HepG2 (cell line): ENCODE measurements around the gene FMOD. TPM values are rescaled to one million over a fixed set of nuclear protein-coding genes. Genes with fewer than 3 reads are reported as not detected.

Source experiments
- ATAC-seq: fragments of 200-7000 bp; cut with Tn5 transposase; 3 replicates; pipeline ENCODE4 v1.9.1; 2020; ENCODE audit warnings: mild to moderate bottlenecking, moderate library complexity
- BruUV-seq: library from RNA; stranded (reverse); fragments of 400-500 nt; replicated peaks from 2 replicates; lab custom pipeline; 2021; lab: Mats Ljungman, UMichigan
- CTCF ChIA-PET: fragments of 300-600 bp; formaldehyde crosslinking; extraction: SDS; loops from one replicate; lab custom pipeline; 2021; ENCODE audit warnings: low total read pairs, inconsistent platforms, low intra/inter-chr PET ratio; lab: Yijun Ruan, JAX
- POLR2A ChIA-PET: fragments of 350-600 bp; sonication (Branson Sonifier 250); formaldehyde crosslinking; loops from one replicate; lab custom pipeline; 2020; ENCODE audit warnings: antibody characterized with exemption, inconsistent platforms; lab: Yijun Ruan, JAX
- DNase-seq: peaks from one replicate; pipeline ENCODE4 v3.0.0-alpha.2; 2015; ENCODE audit warnings: low spot score
- FAIRE-seq: peaks from 3 replicates; lab custom pipeline; 2011; peaks lifted over from hg19 to GRCh38; lab: Jason Lieb, UNC
- H2AFZ ChIP-seq: one replicate; pipeline ENCODE4 v1.6.1; 2011; ENCODE audit warnings: low read length, inconsistent platforms
- H3K27ac ChIP-seq: fragments of 300-600 bp; 3 replicates; pipeline ENCODE4 v1.8.0; 2011; ENCODE audit warnings: mixed run types, mild to moderate bottlenecking, mixed read lengths, low read length, inconsistent platforms; ENCODE audit not compliant: insufficient read depth; ENCODE audit errors: extremely low read length
- H3K27me3 ChIP-seq, 2 experiments: fragments of 200-600 bp in 1 of 2; 2 replicates in 1 of 2; 3 replicates in 1 of 2; pipeline versions ENCODE4 v1.6.0 to v1.8.0; 2011; ENCODE audit warnings: low read length in 2 of 2, mild to moderate bottlenecking in 2 of 2, moderate library complexity in 2 of 2, inconsistent platforms in 1 of 2; ENCODE audit not compliant: insufficient read depth in 2 of 2, control insufficient read depth in 1 of 2
- H3K36me3 ChIP-seq, 2 experiments: fragments of 200-600 bp in 1 of 2; replicated peaks in 1 of 2; 2 replicates in 1 of 2; 3 replicates in 1 of 2; pipeline versions ENCODE4 v1.5.1 to v1.8.0; 2011; ENCODE audit warnings: low read length in 2 of 2, inconsistent platforms in 1 of 2; ENCODE audit not compliant: insufficient read depth in 2 of 2, control insufficient read depth in 1 of 2
- H3K4me1 ChIP-seq: 2 replicates; pipeline ENCODE4 v1.5.1; 2012; ENCODE audit warnings: low read length, inconsistent platforms; ENCODE audit not compliant: insufficient read depth
- H3K4me2 ChIP-seq: 2 replicates; pipeline ENCODE4 v1.6.0; 2011; ENCODE audit warnings: low read depth, low read length, inconsistent platforms
- H3K4me3 ChIP-seq, 3 experiments: fragments of 200-600 bp in 1 of 3; sonication (generic), shearing (Covaris generic) in 1 of 3; replicated peaks in 1 of 3; 2 replicates each; pipeline ENCODE4 v1.5.1; 2011 to 2016; ENCODE audit warnings: low read length in 3 of 3, inconsistent platforms in 2 of 3, low read depth in 2 of 3, mild to moderate bottlenecking in 2 of 3, control low read depth in 1 of 3, mixed read lengths in 1 of 3; ENCODE audit not compliant: insufficient read depth in 1 of 3
- H3K79me2 ChIP-seq: one replicate; pipeline ENCODE4 v1.6.1; 2011; ENCODE audit warnings: low read length, inconsistent platforms; ENCODE audit not compliant: insufficient read depth
- H3K9ac ChIP-seq: 2 replicates; pipeline ENCODE4 v1.6.0; 2011; ENCODE audit warnings: mild to moderate bottlenecking, low read depth, low read length, inconsistent platforms; ENCODE audit not compliant: insufficient read depth
- H3K9me3 ChIP-seq: 2 replicates; pipeline ENCODE4 v1.5.1; 2012; ENCODE audit warnings: mild to moderate bottlenecking, low read length
- H4K20me1 ChIP-seq: 2 replicates; pipeline ENCODE4 v1.6.0; 2011; ENCODE audit warnings: inconsistent platforms, mild to moderate bottlenecking, low read length, moderate library complexity; ENCODE audit not compliant: insufficient read depth
- AGO2 ChIP-seq: fragments of 200-400 bp; formaldehyde crosslinking; optimal IDR thresholded peaks from 2 replicates; pipeline ENCODE3; 2017; ENCODE audit warnings: mild to moderate bottlenecking, low read depth, low read length, moderate library complexity
- ATF7 ChIP-seq, 2 experiments: fragments of 450-650 bp in 1 of 2; sonication (generic) in 1 of 2; formaldehyde crosslinking in 1 of 2; IDR thresholded peaks; 2 replicates each; pipeline versions ENCODE4 v1.4.0 to v1.6.1; 2016 to 2020; ENCODE audit warnings: antibody characterized with exemption in 1 of 2, mild to moderate bottlenecking in 1 of 2, missing genetic modification reagents in 1 of 2
- ERF ChIP-seq: IDR thresholded peaks from 2 replicates; pipeline ENCODE4 v1.6.1; 2018; ENCODE audit warnings: missing biosample characterization, missing genetic modification reagents
- GATA4 ChIP-seq: sonication (generic); IDR thresholded peaks from 2 replicates; pipeline ENCODE4 v1.6.1; 2016; ENCODE audit warnings: antibody characterized with exemption, low read depth, borderline replicate concordance
- SRF ChIP-seq: IDR thresholded peaks from 2 replicates; pipeline ENCODE4 v1.6.1; 2011; ENCODE audit warnings: mild to moderate bottlenecking, low read depth, low read length, moderate library complexity
- ZFP1 ChIP-seq: IDR thresholded peaks from 2 replicates; pipeline ENCODE4 v1.6.1; 2016
- ZNF33A ChIP-seq: sonication (generic); formaldehyde crosslinking; IDR thresholded peaks from 2 replicates; pipeline ENCODE4 v1.5.1; 2020; ENCODE audit warnings: missing genetic modification reagents, mild to moderate bottlenecking, moderate library complexity, borderline replicate concordance
- ZNF891 ChIP-seq: sonication (generic); formaldehyde crosslinking; IDR thresholded peaks from 2 replicates; pipeline ENCODE4 v1.5.0; 2020; ENCODE audit warnings: mild to moderate bottlenecking, missing genetic modification reagents
- WGBS: methylation state at CpG from one replicate; pipeline ENCODE4 v1.1.6; 2017; ENCODE audit warnings: low lambda C conversion rate; 5-methylcytosine and 5-hydroxymethylcytosine counted together
- in situ Hi-C: cut with HindIII; loops from 2 replicates; pipeline ENCODE4 v1.10.0; 2017; ENCODE audit warnings: low pct_unique_long_range_greater_than_20kb; ENCODE audit not compliant: extremely low pct_ligation_motif_present
- intact Hi-C: fragments of 100-400 bp; cut with micrococcal nuclease; formaldehyde crosslinking; loops from one replicate; pipeline ENCODE4 v1.10.0; 2022; ENCODE audit not compliant: unreplicated experiment
- polyA plus RNA-seq, 8 experiments: library from polyadenylated mRNA; depleted of rRNA in 3 of 8; stranded (reverse) in 7 of 8; unstranded in 1 of 8; fragments of >200 nt; fragmentation: Illumina TruSeq in 4 of 8; extraction: Trizol in 4 of 8; gene quantifications; 2 replicates each; pipeline versions ENCODE4 v1.2.1 to v1.2.3, GENCODE V29; 2011 to 2016; ENCODE audit warnings: low read depth in 4 of 8, missing spikeins in 1 of 8, mixed read lengths in 1 of 8; ENCODE audit not compliant: insufficient read depth in 1 of 8
- total RNA-seq, 5 experiments: library from RNA; depleted of rRNA; stranded (reverse); fragments of >200 nt; fragmentation: Illumina TruSeq; extraction: Trizol; gene quantifications; 2 replicates each; pipeline ENCODE4 v1.2.3, GENCODE V29; 2016; ENCODE audit warnings: low read depth in 1 of 5
- TF ChIP-seq, protein P1 (sequence below): IDR thresholded peaks from 2 replicates; pipeline ENCODE4 v1.6.1; 2018; ENCODE audit warnings: missing genetic modification reagents, mild to moderate bottlenecking, missing compliant biosample characterization
- TF ChIP-seq, protein P2 (sequence below), 2 experiments: sonication (generic) in 1 of 2; formaldehyde crosslinking in 1 of 2; IDR thresholded peaks; 2 replicates each; pipeline versions ENCODE4 v1.4.0 to v1.6.1; 2018 to 2020; ENCODE audit warnings: missing genetic modification reagents in 2 of 2, borderline replicate concordance in 1 of 2, low read depth in 1 of 2, mild to moderate bottlenecking in 1 of 2, missing biosample characterization in 1 of 2
- TF ChIP-seq, protein P3 (sequence below), 2 experiments: sonication (generic) in 1 of 2; formaldehyde crosslinking in 1 of 2; IDR thresholded peaks; 2 replicates each; pipeline versions ENCODE4 v1.5.1 to v1.6.1; 2011 to 2020; ENCODE audit warnings: borderline replicate concordance in 1 of 2, low read depth in 1 of 2, low read length in 1 of 2, mild to moderate bottlenecking in 1 of 2, missing genetic modification reagents in 1 of 2, moderate library complexity in 1 of 2
- TF ChIP-seq, protein P4 (sequence below): sonication (generic); formaldehyde crosslinking; IDR thresholded peaks from 2 replicates; pipeline ENCODE4 v1.5.1; 2020; ENCODE audit warnings: mild to moderate bottlenecking, missing genetic modification reagents, moderate library complexity
- TF ChIP-seq, protein P5 (sequence below): sonication (generic); formaldehyde crosslinking; IDR thresholded peaks from 2 replicates; pipeline ENCODE4 v1.5.0; 2020; ENCODE audit warnings: mild to moderate bottlenecking, missing genetic modification reagents
- TF ChIP-seq, protein P6 (sequence below): sonication (generic); formaldehyde crosslinking; IDR thresholded peaks from 2 replicates; pipeline ENCODE4 v1.9.0; 2021; ENCODE audit warnings: missing genetic modification reagents, borderline replicate concordance

The FMOD gene
- total and polyA plus RNA-seq, 2 of the 13 experiments (the other 11 are each of a cell fraction or from before 2014, with no cell fraction given) = 0.08 TPM; not detected in 1

DNA sequence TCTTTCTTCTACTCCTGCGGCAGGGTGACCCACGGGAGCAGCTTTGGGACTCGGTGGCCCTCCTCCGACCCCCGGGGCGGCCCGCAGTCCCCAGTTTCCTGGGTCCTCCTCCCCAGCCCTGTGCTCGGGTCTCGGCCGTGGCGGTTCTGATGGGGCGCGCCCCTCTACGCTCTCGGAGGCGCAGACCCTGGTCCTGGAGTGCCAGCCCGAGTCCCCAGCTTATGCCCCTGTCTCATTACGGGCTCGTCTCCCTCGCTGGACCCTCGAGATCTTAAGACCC lies 45.2 kb downstream of the FMOD start:
- ChIA-PET CTCF (no interaction called here), POLR2A (interaction anchor here (1.2 to 6.3 kb wide), 5 partner anchors 15 to 33 kb away, joined by 4 to 77 read pairs (median 11); no protein-coding TSS in a partner anchor)
- Histone ChIP-seq H3K9me3 (no peaks in the 10 kb centered on the region), H3K4me1 (peaks cover 43% of the 10 kb centered on the region), H3K4me3 (peak overlapping the region; percentile 70 to 87 (median 71)), H3K79me2 (peaks cover 13% of the 10 kb centered on the region), H3K27me3 (peaks cover 0 to 23% of the 10 kb centered on the region in 2 experiments; a peak in 3 of 5 replicates), H4K20me1 (no peaks in the 10 kb centered on the region), H3K4me2 (peak overlapping the region; percentile 92), H2AFZ (no peak overlapping the region), H3K9ac (peak overlapping the region; percentile 84), H3K27ac (peak overlapping the region; percentile 48), H3K36me3 (peaks cover 0 to 3% of the 10 kb centered on the region in 2 experiments; a peak in 1 of 5 replicates)
- in situ Hi-C loops (no loop called here), intact Hi-C loops (no loop called here)
- FAIRE-seq = no peak
- ATAC-seq = peak; percentile 66
- BruUV-seq = no TSS peak
- DNase-seq = no peak
- WGBS = 0% methylated on average over 1 of the region's 21 CpGs
- TF ChIP-seq ERF = no peak
- TF ChIP-seq, protein P1, sequence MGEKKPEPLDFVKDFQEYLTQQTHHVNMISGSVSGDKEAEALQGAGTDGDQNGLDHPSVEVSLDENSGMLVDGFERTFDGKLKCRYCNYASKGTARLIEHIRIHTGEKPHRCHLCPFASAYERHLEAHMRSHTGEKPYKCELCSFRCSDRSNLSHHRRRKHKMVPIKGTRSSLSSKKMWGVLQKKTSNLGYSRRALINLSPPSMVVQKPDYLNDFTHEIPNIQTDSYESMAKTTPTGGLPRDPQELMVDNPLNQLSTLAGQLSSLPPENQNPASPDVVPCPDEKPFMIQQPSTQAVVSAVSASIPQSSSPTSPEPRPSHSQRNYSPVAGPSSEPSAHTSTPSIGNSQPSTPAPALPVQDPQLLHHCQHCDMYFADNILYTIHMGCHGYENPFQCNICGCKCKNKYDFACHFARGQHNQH (CRISPR knock-in tag) = peak; percentile 7; the same call in 1 of the 2 replicates
- 0 out of 2 replicates have a peak, but pooled peaks have one; percentile 58 for TF ChIP-seq ZNF891
- no peak for TF ChIP-seq GATA4
- TF ChIP-seq, protein P2, sequence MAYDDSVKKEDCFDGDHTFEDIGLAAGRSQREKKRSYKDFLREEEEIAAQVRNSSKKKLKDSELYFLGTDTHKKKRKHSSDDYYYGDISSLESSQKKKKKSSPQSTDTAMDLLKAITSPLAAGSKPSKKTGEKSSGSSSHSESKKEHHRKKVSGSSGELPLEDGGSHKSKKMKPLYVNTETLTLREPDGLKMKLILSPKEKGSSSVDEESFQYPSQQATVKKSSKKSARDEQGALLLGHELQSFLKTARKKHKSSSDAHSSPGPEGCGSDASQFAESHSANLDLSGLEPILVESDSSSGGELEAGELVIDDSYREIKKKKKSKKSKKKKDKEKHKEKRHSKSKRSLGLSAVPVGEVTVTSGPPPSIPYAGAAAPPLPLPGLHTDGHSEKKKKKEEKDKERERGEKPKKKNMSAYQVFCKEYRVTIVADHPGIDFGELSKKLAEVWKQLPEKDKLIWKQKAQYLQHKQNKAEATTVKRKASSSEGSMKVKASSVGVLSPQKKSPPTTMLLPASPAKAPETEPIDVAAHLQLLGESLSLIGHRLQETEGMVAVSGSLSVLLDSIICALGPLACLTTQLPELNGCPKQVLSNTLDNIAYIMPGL (CRISPR knock-in tag; IDR thresholded peaks at IDR 0.05; ENCODE audit: borderline replicate concordance in 1 of 2, low read depth in 1 of 2) = no peak; a peak in 2 of 4 replicates
- TF ChIP-seq, protein P3, sequence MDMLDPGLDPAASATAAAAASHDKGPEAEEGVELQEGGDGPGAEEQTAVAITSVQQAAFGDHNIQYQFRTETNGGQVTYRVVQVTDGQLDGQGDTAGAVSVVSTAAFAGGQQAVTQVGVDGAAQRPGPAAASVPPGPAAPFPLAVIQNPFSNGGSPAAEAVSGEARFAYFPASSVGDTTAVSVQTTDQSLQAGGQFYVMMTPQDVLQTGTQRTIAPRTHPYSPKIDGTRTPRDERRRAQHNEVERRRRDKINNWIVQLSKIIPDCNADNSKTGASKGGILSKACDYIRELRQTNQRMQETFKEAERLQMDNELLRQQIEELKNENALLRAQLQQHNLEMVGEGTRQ (IDR thresholded peaks at IDR 0.05; ENCODE audit: low read depth, low read length) = no peak
- TF ChIP-seq, protein P3 (CRISPR knock-in tag; IDR thresholded peaks at IDR 0.05; ENCODE audit: borderline replicate concordance) = no peak
- TF ChIP-seq, protein P4, sequence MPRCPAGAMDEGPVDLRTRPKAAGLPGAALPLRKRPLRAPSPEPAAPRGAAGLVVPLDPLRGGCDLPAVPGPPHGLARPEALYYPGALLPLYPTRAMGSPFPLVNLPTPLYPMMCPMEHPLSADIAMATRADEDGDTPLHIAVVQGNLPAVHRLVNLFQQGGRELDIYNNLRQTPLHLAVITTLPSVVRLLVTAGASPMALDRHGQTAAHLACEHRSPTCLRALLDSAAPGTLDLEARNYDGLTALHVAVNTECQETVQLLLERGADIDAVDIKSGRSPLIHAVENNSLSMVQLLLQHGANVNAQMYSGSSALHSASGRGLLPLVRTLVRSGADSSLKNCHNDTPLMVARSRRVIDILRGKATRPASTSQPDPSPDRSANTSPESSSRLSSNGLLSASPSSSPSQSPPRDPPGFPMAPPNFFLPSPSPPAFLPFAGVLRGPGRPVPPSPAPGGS (CRISPR knock-in tag) = no peak
- TF ChIP-seq, protein P5, sequence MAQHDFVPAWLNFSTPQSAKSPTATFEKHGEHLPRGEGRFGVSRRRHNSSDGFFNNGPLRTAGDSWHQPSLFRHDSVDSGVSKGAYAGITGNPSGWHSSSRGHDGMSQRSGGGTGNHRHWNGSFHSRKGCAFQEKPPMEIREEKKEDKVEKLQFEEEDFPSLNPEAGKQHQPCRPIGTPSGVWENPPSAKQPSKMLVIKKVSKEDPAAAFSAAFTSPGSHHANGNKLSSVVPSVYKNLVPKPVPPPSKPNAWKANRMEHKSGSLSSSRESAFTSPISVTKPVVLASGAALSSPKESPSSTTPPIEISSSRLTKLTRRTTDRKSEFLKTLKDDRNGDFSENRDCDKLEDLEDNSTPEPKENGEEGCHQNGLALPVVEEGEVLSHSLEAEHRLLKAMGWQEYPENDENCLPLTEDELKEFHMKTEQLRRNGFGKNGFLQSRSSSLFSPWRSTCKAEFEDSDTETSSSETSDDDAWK = no peak
- peak; percentile 77 for TF ChIP-seq AGO2
- no peak for TF ChIP-seq ATF7 (IDR thresholded peaks at IDR 0.05)
- no peak for TF ChIP-seq ATF7 (CRISPR knock-in tag; IDR thresholded peaks at IDR 0.05)
- TF ChIP-seq ZFP1 = no peak
- TF ChIP-seq ZNF33A = no peak
- TF ChIP-seq SRF = no peak
- TF ChIP-seq, protein P6, sequence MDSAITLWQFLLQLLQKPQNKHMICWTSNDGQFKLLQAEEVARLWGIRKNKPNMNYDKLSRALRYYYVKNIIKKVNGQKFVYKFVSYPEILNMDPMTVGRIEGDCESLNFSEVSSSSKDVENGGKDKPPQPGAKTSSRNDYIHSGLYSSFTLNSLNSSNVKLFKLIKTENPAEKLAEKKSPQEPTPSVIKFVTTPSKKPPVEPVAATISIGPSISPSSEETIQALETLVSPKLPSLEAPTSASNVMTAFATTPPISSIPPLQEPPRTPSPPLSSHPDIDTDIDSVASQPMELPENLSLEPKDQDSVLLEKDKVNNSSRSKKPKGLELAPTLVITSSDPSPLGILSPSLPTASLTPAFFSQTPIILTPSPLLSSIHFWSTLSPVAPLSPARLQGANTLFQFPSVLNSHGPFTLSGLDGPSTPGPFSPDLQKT (CRISPR knock-in tag) = no peak
